Measurements from ENCODE around the gene FUNDC2.

The FUNDC2 gene

GRCh38 chrX:154991039-154991438, 35.6 kb upstream of the FUNDC2 start:
- H2BK15ac ChIP-seq (ENCODE audit: low read length): no peak overlapping the region
- no peak overlapping the region for H3K4me2 ChIP-seq (ENCODE audit: insufficient read depth, low read length, poor library complexity, severe bottlenecking)
- no peak overlapping the region for H3K9ac ChIP-seq (ENCODE audit: low read depth, low read length, poor library complexity)
- H3K23ac ChIP-seq (ENCODE audit: low read depth, low read length, poor library complexity): no peak overlapping the region
- no peak overlapping the region for H3K4me3 ChIP-seq (ENCODE audit: low read length in 2 of 2)
- H3K18ac ChIP-seq (ENCODE audit: low read length): no peak overlapping the region
- H2AK5ac ChIP-seq (ENCODE audit: low read depth, low read length): no peak overlapping the region
- H3K4me1 ChIP-seq (ENCODE audit: control insufficient read depth in 2 of 2, insufficient read depth in 1 of 2, low read depth in 1 of 2, low read length in 2 of 2): no peaks in the 10 kb centered on the region
- H3K79me1 ChIP-seq (ENCODE audit: low read depth, low read length): no peaks in the 10 kb centered on the region
- no peak for DNase-seq (ENCODE audit: low spot score)
- no peak overlapping the region for H2BK12ac ChIP-seq (ENCODE audit: low read length)
- no peaks in the 10 kb centered on the region for H3K9me3 ChIP-seq (replicated peaks in 1 of 2; ENCODE audit: control insufficient read depth in 2 of 2, insufficient read depth in 1 of 2, low read depth in 1 of 2, low read length in 2 of 2)
- H3K14ac ChIP-seq (ENCODE audit: low read length): no peak overlapping the region
- no peak overlapping the region for H2BK5ac ChIP-seq (ENCODE audit: low read length)
- no CpG with 5 or more reads among the region's 3 CpGs for WGBS, 2 donors (ENCODE audit: extremely low coverage in 2 of 2, insufficient read length in 2 of 2, insufficient replicate concordance in 1 of 2)
- no peaks in the 10 kb centered on the region for H3K27me3 ChIP-seq (ENCODE audit: control insufficient read depth in 3 of 3, insufficient read depth in 3 of 3, low read depth in 1 of 3, low read length in 3 of 3)
- H3K36me3 ChIP-seq (replicated peaks in 1 of 2; ENCODE audit: control insufficient read depth in 2 of 2, insufficient read depth in 2 of 2, low read length in 2 of 2): no peaks in the 10 kb centered on the region
- H3K27ac ChIP-seq (replicated peaks; ENCODE audit: low read length): no peak overlapping the region
- H2AFZ ChIP-seq (ENCODE audit: low read length): no peak overlapping the region
- no peak overlapping the region for H4K91ac ChIP-seq (ENCODE audit: low read depth, low read length, poor library complexity)
- no peak overlapping the region for H4K8ac ChIP-seq (ENCODE audit: low read depth, low read length)
- no peak overlapping the region for H2BK120ac ChIP-seq (ENCODE audit: low read depth, low read length)
- no peak overlapping the region for H3K4ac ChIP-seq (ENCODE audit: low read length)

GRCh38 chrX:154991476-154991875, 35.2 kb upstream of the FUNDC2 start:
- Histone ChIP-seq H2BK15ac (ENCODE audit: low read length) (no peak overlapping the region), H4K8ac (ENCODE audit: low read depth, low read length) (no peak overlapping the region), H3K4me3 (ENCODE audit: low read length in 2 of 2) (no peak overlapping the region), H3K36me3 (replicated peaks in 1 of 2; ENCODE audit: control insufficient read depth in 2 of 2, insufficient read depth in 2 of 2, low read length in 2 of 2) (no peaks in the 10 kb centered on the region), H3K18ac (ENCODE audit: low read length) (no peak overlapping the region), H4K91ac (ENCODE audit: low read depth, low read length, poor library complexity) (no peak overlapping the region), H2BK120ac (ENCODE audit: low read depth, low read length) (no peak overlapping the region), H2BK5ac (ENCODE audit: low read length) (no peak overlapping the region), H3K27ac (replicated peaks; ENCODE audit: low read length) (no peak overlapping the region), H3K14ac (ENCODE audit: low read length) (no peak overlapping the region), H2AFZ (ENCODE audit: low read length) (no peak overlapping the region), H3K9ac (ENCODE audit: low read depth, low read length, poor library complexity) (no peak overlapping the region), H3K27me3 (ENCODE audit: control insufficient read depth in 3 of 3, insufficient read depth in 3 of 3, low read depth in 1 of 3, low read length in 3 of 3) (no peaks in the 10 kb centered on the region), H2BK12ac (ENCODE audit: low read length) (no peak overlapping the region), H3K23ac (ENCODE audit: low read depth, low read length, poor library complexity) (no peak overlapping the region), H3K4me2 (ENCODE audit: insufficient read depth, low read length, poor library complexity, severe bottlenecking) (no peak overlapping the region), H3K4me1 (ENCODE audit: control insufficient read depth in 2 of 2, insufficient read depth in 1 of 2, low read depth in 1 of 2, low read length in 2 of 2) (no peaks in the 10 kb centered on the region), H3K4ac (ENCODE audit: low read length) (no peak overlapping the region), H3K9me3 (replicated peaks in 1 of 2; ENCODE audit: control insufficient read depth in 2 of 2, insufficient read depth in 1 of 2, low read depth in 1 of 2, low read length in 2 of 2) (no peaks in the 10 kb centered on the region), H3K79me1 (ENCODE audit: low read depth, low read length) (no peaks in the 10 kb centered on the region), H2AK5ac (ENCODE audit: low read depth, low read length) (no peak overlapping the region)
- DNase-seq (ENCODE audit: low spot score): no peak
- WGBS, 2 donors (ENCODE audit: extremely low coverage in 2 of 2, insufficient read length in 2 of 2, insufficient replicate concordance in 1 of 2): 100% methylated on average over 1 of the region's 1 CpG

- Histone ChIP-seq H3K4me3 (ENCODE audit: low read length in 2 of 2) (no peak overlapping the region), H2BK120ac (ENCODE audit: low read depth, low read length) (no peak overlapping the region), H3K79me1 (ENCODE audit: low read depth, low read length) (no peaks in the 10 kb centered on the region), H3K14ac (ENCODE audit: low read length) (no peak overlapping the region), H3K27me3 (ENCODE audit: control insufficient read depth in 3 of 3, insufficient read depth in 3 of 3, low read depth in 1 of 3, low read length in 3 of 3) (no peaks in the 10 kb centered on the region), H2BK5ac (ENCODE audit: low read length) (no peak overlapping the region), H4K91ac (ENCODE audit: low read depth, low read length, poor library complexity) (no peak overlapping the region), H3K4me1 (ENCODE audit: control insufficient read depth in 2 of 2, insufficient read depth in 1 of 2, low read depth in 1 of 2, low read length in 2 of 2) (no peaks in the 10 kb centered on the region), H2AFZ (ENCODE audit: low read length) (no peak overlapping the region), H3K9me3 (replicated peaks in 1 of 2; ENCODE audit: control insufficient read depth in 2 of 2, insufficient read depth in 1 of 2, low read depth in 1 of 2, low read length in 2 of 2) (no peaks in the 10 kb centered on the region), H3K23ac (ENCODE audit: low read depth, low read length, poor library complexity) (no peak overlapping the region), H4K8ac (ENCODE audit: low read depth, low read length) (no peak overlapping the region), H3K27ac (replicated peaks; ENCODE audit: low read length) (no peak overlapping the region), H2AK5ac (ENCODE audit: low read depth, low read length) (no peak overlapping the region), H3K9ac (ENCODE audit: low read depth, low read length, poor library complexity) (no peak overlapping the region), H3K18ac (ENCODE audit: low read length) (no peak overlapping the region), H3K4ac (ENCODE audit: low read length) (no peak overlapping the region), H3K4me2 (ENCODE audit: insufficient read depth, low read length, poor library complexity, severe bottlenecking) (no peak overlapping the region), H2BK15ac (ENCODE audit: low read length) (no peak overlapping the region), H3K36me3 (replicated peaks in 1 of 2; ENCODE audit: control insufficient read depth in 2 of 2, insufficient read depth in 2 of 2, low read length in 2 of 2) (no peaks in the 10 kb centered on the region), H2BK12ac (ENCODE audit: low read length) (no peak overlapping the region)
- no peak for DNase-seq (ENCODE audit: low spot score)
- no CpG with 5 or more reads among the region's 1 CpG for WGBS, 2 donors (ENCODE audit: extremely low coverage in 2 of 2, insufficient read length in 2 of 2, insufficient replicate concordance in 1 of 2)
Measured at GRCh38 chrX:154998204-154998880, 28.3 kb upstream of the FUNDC2 start.

GRCh38 chrX:155000841-155001240, 25.8 kb upstream of the FUNDC2 start:
- no CpG with 5 or more reads among the region's 1 CpG for WGBS, 2 donors (ENCODE audit: extremely low coverage in 2 of 2, insufficient read length in 2 of 2, insufficient replicate concordance in 1 of 2)
- H2AK5ac ChIP-seq (ENCODE audit: low read depth, low read length): no peak overlapping the region
- H3K4me2 ChIP-seq (ENCODE audit: insufficient read depth, low read length, poor library complexity, severe bottlenecking): no peak overlapping the region
- no peaks in the 10 kb centered on the region for H3K9me3 ChIP-seq (replicated peaks in 1 of 2; ENCODE audit: control insufficient read depth in 2 of 2, insufficient read depth in 1 of 2, low read depth in 1 of 2, low read length in 2 of 2)
- H3K18ac ChIP-seq (ENCODE audit: low read length): no peak overlapping the region
- no peak overlapping the region for H2AFZ ChIP-seq (ENCODE audit: low read length)
- no peak overlapping the region for H4K8ac ChIP-seq (ENCODE audit: low read depth, low read length)
- H2BK15ac ChIP-seq (ENCODE audit: low read length): no peak overlapping the region
- H3K23ac ChIP-seq (ENCODE audit: low read depth, low read length, poor library complexity): no peak overlapping the region
- DNase-seq (ENCODE audit: low spot score): no peak
- no peak overlapping the region for H3K4ac ChIP-seq (ENCODE audit: low read length)
- no peaks in the 10 kb centered on the region for H3K4me1 ChIP-seq (ENCODE audit: control insufficient read depth in 2 of 2, insufficient read depth in 1 of 2, low read depth in 1 of 2, low read length in 2 of 2)
- no peaks in the 10 kb centered on the region for H3K79me1 ChIP-seq (ENCODE audit: low read depth, low read length)
- no peak overlapping the region for H2BK120ac ChIP-seq (ENCODE audit: low read depth, low read length)
- H2BK5ac ChIP-seq (ENCODE audit: low read length): no peak overlapping the region
- no peaks in the 10 kb centered on the region for H3K36me3 ChIP-seq (replicated peaks in 1 of 2; ENCODE audit: control insufficient read depth in 2 of 2, insufficient read depth in 2 of 2, low read length in 2 of 2)
- H3K14ac ChIP-seq (ENCODE audit: low read length): no peak overlapping the region
- no peaks in the 10 kb centered on the region for H3K27me3 ChIP-seq (ENCODE audit: control insufficient read depth in 3 of 3, insufficient read depth in 3 of 3, low read depth in 1 of 3, low read length in 3 of 3)
- no peak overlapping the region for H3K9ac ChIP-seq (ENCODE audit: low read depth, low read length, poor library complexity)
- H4K91ac ChIP-seq (ENCODE audit: low read depth, low read length, poor library complexity): no peak overlapping the region
- H2BK12ac ChIP-seq (ENCODE audit: low read length): no peak overlapping the region
- H3K4me3 ChIP-seq (ENCODE audit: low read length in 2 of 2): no peak overlapping the region
- no peak overlapping the region for H3K27ac ChIP-seq (replicated peaks; ENCODE audit: low read length)
